Heart left ventricle (tissue), 13 donors: ENCODE measurements around the gene ICAM2.

Experiments
- POLR2A ChIP-seq, 2 donors: fragments of 450-650 bp; IDR thresholded peaks; one replicate each; pipeline ENCODE4 v1.6.1; 2017; ENCODE audit warnings: antibody characterized with exemption in 2 of 2, mild to moderate bottlenecking in 2 of 2, moderate library complexity in 2 of 2
- TF ChIP-seq, protein P1 (sequence below), 12 donors: fragments of 200-600 bp; sonication (generic) in 4 of 12; IDR thresholded peaks; one replicate each; pipeline versions ENCODE4 v1.5.0 to v1.8.0; 2018 to 2022; ENCODE audit warnings: antibody characterized with exemption in 12 of 12, mild to moderate bottlenecking in 5 of 12
- donor health status: ischemic (EF 13 %, LVEDD 7.1; RV severe dilation, severe dysfunction).
- donor health status: DM: no; HTN: yes; CAD: no.
- donor health status: DM: no; HTN: no; CAD: no.
- donor health status: ischemic (EF 25% LVEDD 6.9; RV normal size, moderate dysfunction).
- donor health status: ischemic (EF 25% LVEDD 5.7; RV mildly dilated, moderate dysfunction).
- donor health status: ischemic (EF 35%, LVEDD 5.7; RV mildly dilated, moderate dysfunction).
- donor health status: nonischemic (EF 11% LVEDD 7.7; RV severe dilation, severe dysfunction).
- donor health status: DM: yes; HTN: yes; CAD: no.
- donor health status: PGD.
- donor health status: ischemic (EF 29% LVEDD 5.4; RV normal size, mild dysfunction).
- donor health status: nonischemic (EF 23%, LVEDD 6.1; RV moderate dilation, normal function).

DNA sequence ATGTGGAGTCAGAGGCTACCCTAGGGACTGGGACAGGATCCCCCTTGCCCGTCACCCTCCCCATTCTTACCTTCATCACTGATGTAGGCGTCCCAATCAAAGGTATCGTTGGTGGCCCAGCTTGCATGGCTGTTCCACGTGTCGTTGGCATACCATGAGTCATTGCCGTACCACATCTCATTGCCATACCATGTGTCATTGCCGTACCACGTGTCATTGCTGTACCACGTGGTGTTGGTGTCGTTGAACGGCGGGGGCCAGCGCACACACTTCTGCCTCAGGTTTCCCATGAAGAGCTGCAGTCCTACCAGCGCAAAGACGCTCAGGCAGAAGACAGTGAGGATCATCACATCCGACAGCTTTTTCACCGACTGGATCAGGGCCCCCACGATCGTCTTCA lies 52.5 kb downstream of the ICAM2 start:
- TF ChIP-seq, protein P1, sequence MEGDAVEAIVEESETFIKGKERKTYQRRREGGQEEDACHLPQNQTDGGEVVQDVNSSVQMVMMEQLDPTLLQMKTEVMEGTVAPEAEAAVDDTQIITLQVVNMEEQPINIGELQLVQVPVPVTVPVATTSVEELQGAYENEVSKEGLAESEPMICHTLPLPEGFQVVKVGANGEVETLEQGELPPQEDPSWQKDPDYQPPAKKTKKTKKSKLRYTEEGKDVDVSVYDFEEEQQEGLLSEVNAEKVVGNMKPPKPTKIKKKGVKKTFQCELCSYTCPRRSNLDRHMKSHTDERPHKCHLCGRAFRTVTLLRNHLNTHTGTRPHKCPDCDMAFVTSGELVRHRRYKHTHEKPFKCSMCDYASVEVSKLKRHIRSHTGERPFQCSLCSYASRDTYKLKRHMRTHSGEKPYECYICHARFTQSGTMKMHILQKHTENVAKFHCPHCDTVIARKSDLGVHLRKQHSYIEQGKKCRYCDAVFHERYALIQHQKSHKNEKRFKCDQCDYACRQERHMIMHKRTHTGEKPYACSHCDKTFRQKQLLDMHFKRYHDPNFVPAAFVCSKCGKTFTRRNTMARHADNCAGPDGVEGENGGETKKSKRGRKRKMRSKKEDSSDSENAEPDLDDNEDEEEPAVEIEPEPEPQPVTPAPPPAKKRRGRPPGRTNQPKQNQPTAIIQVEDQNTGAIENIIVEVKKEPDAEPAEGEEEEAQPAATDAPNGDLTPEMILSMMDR (IDR thresholded peaks at IDR 0.05), result no peak
- no peak for TF ChIP-seq POLR2A (IDR thresholded peaks at IDR 0.05)
